Transverse colon (tissue), 4 donors: ENCODE data around the gene PSKH1. TPM values are rescaled to one million over a fixed set of nuclear protein-coding genes. Genes with fewer than 3 reads are reported as not detected.

Experiments used
- DNase-seq: peaks from one replicate; pipeline ENCODE4 v3.0.0-alpha.2; 2019
- H3K27ac ChIP-seq, 4 donors: fragments of 200-600 bp; sonication (generic); 2 replicates each; pipeline ENCODE4 v1.5.1; 2016 to 2018; ENCODE audit warnings: inconsistent platforms in 4 of 4
- H3K27me3 ChIP-seq: fragments of 200-600 bp; sonication (generic); 2 replicates; pipeline ENCODE4 v1.5.1; 2017; ENCODE audit warnings: inconsistent platforms
- H3K36me3 ChIP-seq, 4 donors: fragments of 200-600 bp; sonication (generic); 2 replicates each; pipeline ENCODE4 v1.5.1; 2017 to 2019; ENCODE audit warnings: inconsistent platforms in 4 of 4
- H3K4me1 ChIP-seq, 4 donors: fragments of 200-600 bp; sonication (generic); 2 replicates each; pipeline ENCODE4 v1.5.1; 2017 to 2020; ENCODE audit warnings: inconsistent platforms in 4 of 4
- H3K4me3 ChIP-seq, 4 donors: fragments of 200-600 bp; sonication (generic); 1 replicate in 1 of 4; 2 replicates in 3 of 4; pipeline versions ENCODE4 v1.5.1 to v1.6.1; 2017 to 2019; ENCODE audit warnings: inconsistent platforms in 4 of 4
- H3K9me3 ChIP-seq, 2 donors: fragments of 200-600 bp; sonication (generic); 2 replicates each; pipeline ENCODE4 v1.5.1; 2017 to 2019; ENCODE audit warnings: inconsistent platforms in 2 of 2
- EP300 ChIP-seq: sonication (generic); formaldehyde crosslinking; IDR thresholded peaks from one replicate; pipeline ENCODE4 v1.6.1; 2017; ENCODE audit warnings: antibody characterized with exemption, low read depth
- POLR2A ChIP-seq: fragments of 450-650 bp; IDR thresholded peaks from one replicate; pipeline ENCODE4 v1.6.1; 2016; ENCODE audit warnings: antibody characterized with exemption, mild to moderate bottlenecking, moderate library complexity
- POLR2AphosphoS5 ChIP-seq, 3 donors: sonication (generic); formaldehyde crosslinking; IDR thresholded peaks; one replicate each; pipeline ENCODE4 v1.6.1; 2016; ENCODE audit warnings: antibody characterized with exemption in 3 of 3
- WGBS, 2 donors: methylation state at CpG; one replicate each; pipeline ENCODE4 v1.1.5; 2018; ENCODE audit warnings: low coverage in 1 of 2; 5-methylcytosine and 5-hydroxymethylcytosine counted together
- in situ Hi-C, 4 donors: fragments of 200-750 bp; cut with MboI; loops; one replicate each; pipeline versions ENCODE4 v1.15.0 to v1.15.1; 2017; ENCODE audit warnings: low sequenced_read_pairs in 3 of 4, low pct_ligation_motif_present in 1 of 4, low pct_unique_long_range_greater_than_20kb in 1 of 4
- intact Hi-C: fragments of 100-400 bp; cut with DNase I; formaldehyde crosslinking; loops from one replicate; pipeline ENCODE4 v1.15.1; 2023; ENCODE audit warnings: low total_unique reads
- small RNA-seq, 4 donors: library from RNA; depleted of rRNA; stranded (forward); fragments of <200 nt; gene quantifications; one replicate each; pipeline ENCODE3, GENCODE V24; 2016
- total RNA-seq, 4 donors: library from RNA; depleted of rRNA; stranded (reverse); fragments of >200 nt; gene quantifications; one replicate each; pipeline ENCODE4 v1.1.0, GENCODE V29; 2016
- TF ChIP-seq, protein P1 (sequence below), 5 experiments: fragments of 200-600 bp in 3 of 5; fragments of 450-650 bp in 2 of 5; sonication (generic) in 3 of 5; IDR thresholded peaks; 1 replicate in 2 of 5; 2 replicates in 3 of 5; pipeline ENCODE4 v1.5.1; 2016 to 2017; ENCODE audit warnings: antibody characterized with exemption in 5 of 5, inconsistent platforms in 3 of 5, mild to moderate bottlenecking in 2 of 5, moderate library complexity in 1 of 5

The PSKH1 gene
- total RNA-seq, 4 donors from 2014 or later: 24.1 to 132 (median 56.2) TPM

DNA sequence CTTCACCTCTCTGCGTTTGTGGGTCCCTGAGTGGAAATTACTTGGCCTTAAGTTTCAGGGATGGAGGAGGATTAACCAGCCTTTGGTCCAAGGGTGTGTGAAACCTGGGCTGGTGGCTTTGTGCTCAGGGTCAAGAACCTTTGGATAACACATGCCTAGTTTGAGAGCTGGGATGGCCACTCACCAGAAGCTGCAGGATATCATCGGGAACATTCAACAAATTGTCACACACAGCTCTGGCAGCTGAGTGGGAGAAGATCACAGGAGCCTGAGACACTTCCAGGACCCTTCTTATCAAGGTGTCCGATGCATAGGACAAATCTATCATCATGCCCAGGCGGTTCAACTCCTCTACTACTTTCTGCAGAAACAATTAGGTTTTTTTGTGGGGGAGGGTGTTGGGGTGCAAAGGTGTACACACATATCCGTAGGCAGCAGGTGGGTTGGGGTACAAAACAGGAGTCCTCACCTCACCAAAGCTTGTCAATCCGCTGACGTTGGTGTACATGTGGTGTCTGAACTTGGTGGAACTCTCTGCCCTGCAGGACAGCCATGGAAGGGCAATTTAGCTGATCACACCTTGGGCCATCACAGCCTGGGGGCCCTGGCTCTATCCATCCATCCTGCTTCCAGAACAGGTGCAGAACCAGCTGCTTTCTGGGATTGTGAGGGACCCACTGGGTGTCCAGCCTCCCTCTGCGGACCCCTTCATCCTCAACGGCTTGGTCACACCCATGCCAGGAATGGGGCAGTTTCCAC is 84.6 kb downstream of the PSKH1 start:
- in situ Hi-C loops (no loop called here), intact Hi-C loops (no loop called here)
- Histone ChIP-seq H3K36me3 (no peaks in the 10 kb centered on the region), H3K9me3 (no peaks in the 10 kb centered on the region), H3K27ac (no peak overlapping the region), H3K4me3 (no peak overlapping the region), H3K27me3 (no peaks in the 10 kb centered on the region), H3K4me1 (no peaks in the 10 kb centered on the region)
- no peak for DNase-seq
- 92 to 100% methylated on average over 1 to 9 of the region's 9 CpGs for WGBS, 2 donors
- TF ChIP-seq POLR2AphosphoS5 (IDR thresholded peaks at IDR 0.05) (no peak), EP300 (no peak), POLR2A (no peak)
- TF ChIP-seq, protein P1, sequence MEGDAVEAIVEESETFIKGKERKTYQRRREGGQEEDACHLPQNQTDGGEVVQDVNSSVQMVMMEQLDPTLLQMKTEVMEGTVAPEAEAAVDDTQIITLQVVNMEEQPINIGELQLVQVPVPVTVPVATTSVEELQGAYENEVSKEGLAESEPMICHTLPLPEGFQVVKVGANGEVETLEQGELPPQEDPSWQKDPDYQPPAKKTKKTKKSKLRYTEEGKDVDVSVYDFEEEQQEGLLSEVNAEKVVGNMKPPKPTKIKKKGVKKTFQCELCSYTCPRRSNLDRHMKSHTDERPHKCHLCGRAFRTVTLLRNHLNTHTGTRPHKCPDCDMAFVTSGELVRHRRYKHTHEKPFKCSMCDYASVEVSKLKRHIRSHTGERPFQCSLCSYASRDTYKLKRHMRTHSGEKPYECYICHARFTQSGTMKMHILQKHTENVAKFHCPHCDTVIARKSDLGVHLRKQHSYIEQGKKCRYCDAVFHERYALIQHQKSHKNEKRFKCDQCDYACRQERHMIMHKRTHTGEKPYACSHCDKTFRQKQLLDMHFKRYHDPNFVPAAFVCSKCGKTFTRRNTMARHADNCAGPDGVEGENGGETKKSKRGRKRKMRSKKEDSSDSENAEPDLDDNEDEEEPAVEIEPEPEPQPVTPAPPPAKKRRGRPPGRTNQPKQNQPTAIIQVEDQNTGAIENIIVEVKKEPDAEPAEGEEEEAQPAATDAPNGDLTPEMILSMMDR (IDR thresholded peaks at IDR 0.05): no peak

Small RNA genes within 50 kb of the gene (small RNA-seq; reads per million reads assigned to genes)
- gene AC040162.2 (0 reads per million in 4 donors), gene NRN1L (0 reads per million in 4 donors)

Other genes with a start within 250 kb of the PSKH1 start
- gene CARMIL2, start 248.1 kb upstream of the PSKH1 start, total RNA-seq: 1 to 10 TPM in 2 of 4 donors, under 1 TPM in 1, not detected in 1; 0.96 to 9.0 (median 7.6) TPM
- 10 to 100 TPM in 3 of 4 donors, 1 to 10 TPM in 1; 2.0 to 76.3 (median 15.7) TPM for gene ACD, start 233.0 kb upstream of the PSKH1 start, total RNA-seq
- gene PARD6A, start 232.3 kb upstream of the PSKH1 start, total RNA-seq: 10 to 100 TPM in 2 of 4 donors, 1 to 10 TPM in 2; 6.3 to 36.7 (median 9.4) TPM
- gene ENKD1, start 226.5 kb upstream of the PSKH1 start, total RNA-seq: 10 to 100 TPM; 12.5 to 20.9 (median 15.3) TPM
- 1 to 10 TPM in 3 of 4 donors, under 1 TPM in 1; 0.60 to 7.1 (median 4.4) TPM for gene C16orf86, start 226.4 kb upstream of the PSKH1 start, total RNA-seq
- 10 to 100 TPM; 21.9 to 32.2 (median 24.3) TPM for gene GFOD2, start 173.9 kb upstream of the PSKH1 start, total RNA-seq
- gene RANBP10, start 86.7 kb upstream of the PSKH1 start, total RNA-seq: 10 to 100 TPM; 15.1 to 32.9 (median 19.1) TPM
- gene TSNAXIP1, start 86.4 kb upstream of the PSKH1 start, total RNA-seq: under 1 TPM in 1 of 4 donors, not detected in 3; 0.55 TPM
- 10 to 100 TPM; 24.7 to 44.1 (median 32.7) TPM for gene THAP11, start 50.9 kb upstream of the PSKH1 start, total RNA-seq
- gene NUTF2, start 46.3 kb upstream of the PSKH1 start, total RNA-seq: 100 to 1,000 TPM in 1 of 4 donors, 10 to 100 TPM in 3; 75.2 to 131 (median 89.0) TPM
- 100 to 1,000 TPM in 2 of 4 donors, 10 to 100 TPM in 2; 58.2 to 248 (median 100) TPM for gene CENPT, start 45.6 kb upstream of the PSKH1 start, total RNA-seq
- 100 to 1,000 TPM in 2 of 4 donors, 10 to 100 TPM in 2; 76.4 to 162 (median 105) TPM for gene EDC4, start 20.2 kb upstream of the PSKH1 start, total RNA-seq
- 1 to 10 TPM in 1 of 4 donors, not detected in 3; 2.5 TPM for gene NRN1L, start 8.4 kb upstream of the PSKH1 start, total RNA-seq
- gene CTRL, start 38.6 kb downstream of the PSKH1 start, total RNA-seq: 1 to 10 TPM in 3 of 4 donors, not detected in 1; 1.6 to 2.1 (median 1.6) TPM
- 100 to 1,000 TPM in 1 of 4 donors, 10 to 100 TPM in 3; 65.6 to 100 (median 68.6) TPM for gene PSMB10, start 43.6 kb downstream of the PSKH1 start, total RNA-seq
- 10 to 100 TPM in 1 of 4 donors, 1 to 10 TPM in 3; 2.2 to 30.7 (median 4.2) TPM for gene LCAT, start 50.9 kb downstream of the PSKH1 start, total RNA-seq
- gene SLC12A4, start 75.4 kb downstream of the PSKH1 start, total RNA-seq: 10 to 100 TPM; 18.1 to 46.4 (median 25.4) TPM
- gene DPEP3, start 87.2 kb downstream of the PSKH1 start, total RNA-seq: not detected
- gene DPEP2, start 106.2 kb downstream of the PSKH1 start, total RNA-seq: 1 to 10 TPM; 1.5 to 4.4 (median 1.5) TPM
- gene DPEP2NB, start 122.7 kb downstream of the PSKH1 start, total RNA-seq: not detected
- gene DDX28, start 130.0 kb downstream of the PSKH1 start, total RNA-seq: 10 to 100 TPM in 1 of 4 donors, 1 to 10 TPM in 3; 4.8 to 13.1 (median 6.2) TPM
- gene DUS2, start 130.0 kb downstream of the PSKH1 start, total RNA-seq: 10 to 100 TPM in 3 of 4 donors, 1 to 10 TPM in 1; 9.2 to 13.1 (median 11.2) TPM
- gene NFATC3, start 192.1 kb downstream of the PSKH1 start, total RNA-seq: 100 to 1,000 TPM in 1 of 4 donors, 10 to 100 TPM in 3; 27.5 to 107 (median 41.6) TPM